Rectal smooth muscle tissue (tissue), 1 donor: ENCODE results near the gene MAPRE2.

Source experiments
- H3K27ac ChIP-seq: one replicate; pipeline ENCODE4 v1.7.0; 2013; ENCODE audit warnings: low read depth, low read length, inconsistent platforms
- H3K27me3 ChIP-seq: one replicate; pipeline ENCODE4 v1.7.0; 2013; ENCODE audit warnings: low read length; ENCODE audit not compliant: control insufficient read depth, insufficient read depth
- H3K36me3 ChIP-seq: one replicate; pipeline ENCODE4 v1.7.0; 2013; ENCODE audit warnings: low read length; ENCODE audit not compliant: control insufficient read depth, insufficient read depth
- H3K4me1 ChIP-seq: one replicate; pipeline ENCODE4 v1.7.0; 2013; ENCODE audit warnings: low read length; ENCODE audit not compliant: control insufficient read depth, insufficient read depth
- H3K4me3 ChIP-seq: one replicate; pipeline ENCODE4 v1.7.0; 2013; ENCODE audit warnings: low read length
- H3K9ac ChIP-seq: one replicate; pipeline ENCODE4 v1.7.0; 2013; ENCODE audit warnings: low read length

Gene MAPRE2

DNA sequence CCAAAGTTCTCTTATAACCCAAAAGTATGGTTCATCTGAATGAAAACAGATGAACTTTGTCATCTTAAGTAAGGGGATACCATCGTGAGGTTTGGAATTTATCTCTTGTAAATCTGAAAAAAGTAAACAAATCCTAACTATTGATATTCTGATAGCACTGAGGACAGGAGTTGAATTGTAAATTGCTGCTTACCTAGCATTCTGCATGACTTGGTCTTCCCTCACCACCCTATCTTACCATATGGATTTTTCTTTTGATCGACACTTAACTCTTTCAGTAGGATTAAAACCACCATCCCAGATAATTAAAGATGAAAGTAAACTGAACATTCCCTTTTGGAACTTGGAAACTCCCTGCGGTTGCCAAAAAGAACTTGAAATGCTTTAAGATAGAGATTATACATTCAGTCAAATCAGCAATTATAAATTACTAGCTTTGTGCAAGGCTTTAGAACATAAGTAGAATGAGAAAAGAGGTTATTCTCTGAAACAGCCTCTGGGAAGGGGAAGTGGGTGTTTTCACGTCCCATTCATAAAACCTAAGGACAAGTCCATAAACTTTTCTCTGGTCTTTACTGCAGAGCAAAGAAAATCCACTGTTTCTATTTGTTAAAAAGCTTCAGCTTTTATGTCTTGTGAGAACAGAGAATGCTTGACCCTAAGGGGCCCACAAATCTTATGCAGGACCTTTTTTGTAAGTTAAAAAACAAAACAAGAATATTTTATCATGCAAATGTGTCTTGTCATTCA lies 149.9 kb downstream of the MAPRE2 start:
- H3K27ac ChIP-seq, result no peak overlapping the region
- H3K27me3 ChIP-seq, result no peaks in the 10 kb centered on the region
- H3K36me3 ChIP-seq, result no peaks in the 10 kb centered on the region
- H3K9ac ChIP-seq, result no peak overlapping the region
- H3K4me1 ChIP-seq, result no peaks in the 10 kb centered on the region
- no peak overlapping the region for H3K4me3 ChIP-seq

DNA sequence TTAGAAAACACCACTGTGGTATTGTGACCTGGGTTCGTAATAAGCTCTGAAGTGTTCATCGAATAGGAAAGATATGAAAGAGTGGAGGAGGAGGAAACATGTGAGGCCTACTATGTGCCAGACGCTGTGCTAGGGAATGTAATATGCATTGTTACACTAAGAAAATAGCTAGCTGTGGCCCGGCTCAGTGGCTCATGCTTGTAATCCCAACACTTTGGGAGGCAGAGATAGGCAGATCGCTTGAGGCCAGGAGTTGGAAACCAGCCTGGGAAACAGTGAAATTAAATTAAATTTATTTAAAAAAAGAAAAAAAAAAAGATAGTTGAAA lies 150.4 kb downstream of the MAPRE2 start:
- no peak overlapping the region for H3K27ac ChIP-seq
- no peaks in the 10 kb centered on the region for H3K4me1 ChIP-seq
- H3K4me3 ChIP-seq, result no peak overlapping the region
- H3K36me3 ChIP-seq, result no peaks in the 10 kb centered on the region
- H3K9ac ChIP-seq, result no peak overlapping the region
- no peaks in the 10 kb centered on the region for H3K27me3 ChIP-seq

DNA sequence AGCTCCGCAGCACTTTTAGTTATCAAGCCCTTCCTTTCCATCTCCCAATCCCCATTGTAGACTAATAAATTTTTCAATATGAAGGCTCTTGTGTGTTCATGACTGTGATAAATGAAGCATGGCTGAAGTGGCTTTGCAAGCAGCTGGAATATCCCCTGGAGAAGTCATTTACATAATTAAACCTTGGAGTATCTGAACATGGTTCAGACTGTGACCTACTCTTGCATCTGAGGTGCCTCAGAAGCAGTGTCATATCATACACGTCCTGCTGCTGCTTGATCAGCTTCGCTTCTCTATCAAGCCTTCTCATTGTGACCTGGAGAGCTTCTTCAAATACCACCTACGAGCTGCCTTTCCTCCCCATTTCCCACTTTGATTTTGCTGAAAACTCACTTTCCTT lies 151.2 kb downstream of the MAPRE2 start:
- H3K27me3 ChIP-seq, result no peaks in the 10 kb centered on the region
- H3K27ac ChIP-seq, result no peak overlapping the region
- no peak overlapping the region for H3K9ac ChIP-seq
- no peak overlapping the region for H3K4me3 ChIP-seq
- H3K36me3 ChIP-seq, result no peaks in the 10 kb centered on the region
- H3K4me1 ChIP-seq, result no peaks in the 10 kb centered on the region
